Thyroid gland (tissue), 4 donors: ENCODE data around the gene MTUS2. TPM values are rescaled to one million over a fixed set of nuclear protein-coding genes. Genes with fewer than 3 reads are reported as not detected.
"Not testable (repeated sequence)": the region's sequence is repeated elsewhere in the genome, so short reads cannot be mapped to it uniquely, and the experiment has no call there.

Experiments
- DNase-seq, 2 donors: peaks; one replicate each; pipeline ENCODE4 v3.0.0-alpha.2; 2019
- H3K27ac ChIP-seq, 3 donors: fragments of 200-600 bp; sonication (generic); 1 replicate in 2 of 3; 2 replicates in 1 of 3; pipeline ENCODE4 v1.5.1; 2016 to 2019; ENCODE audit warnings: mild to moderate bottlenecking in 1 of 3, moderate library complexity in 1 of 3
- H3K27me3 ChIP-seq: fragments of 200-600 bp; sonication (generic); one replicate; pipeline ENCODE4 v1.5.1; 2019
- H3K36me3 ChIP-seq, 2 donors: fragments of 200-600 bp; sonication (generic); one replicate each; pipeline ENCODE4 v1.5.1; 2016 to 2019
- H3K4me1 ChIP-seq, 2 donors: fragments of 200-600 bp; sonication (generic); one replicate each; pipeline ENCODE4 v1.5.1; 2017 to 2019
- H3K4me3 ChIP-seq, 3 donors: fragments of 200-600 bp; sonication (generic); replicated peaks in 1 of 3; 1 replicate in 2 of 3; 2 replicates in 1 of 3; pipeline ENCODE4 v1.5.1; 2016; ENCODE audit warnings: mild to moderate bottlenecking in 1 of 3
- H3K9me3 ChIP-seq: fragments of 200-600 bp; sonication (generic); one replicate; pipeline ENCODE4 v1.5.1; 2017
- POLR2A ChIP-seq, 2 donors: fragments of 450-650 bp; IDR thresholded peaks; one replicate each; pipeline ENCODE4 v1.6.1; 2017; ENCODE audit warnings: antibody characterized with exemption in 2 of 2, mild to moderate bottlenecking in 2 of 2, moderate library complexity in 1 of 2
- WGBS, 2 donors: methylation state at CpG; one replicate each; pipeline ENCODE4 v1.1.5; 2017; 5-methylcytosine and 5-hydroxymethylcytosine counted together
- intact Hi-C: fragments of 100-400 bp; cut with DNase I; formaldehyde crosslinking; loops from one replicate; pipeline ENCODE4 v1.15.1; 2023
- total RNA-seq, 4 donors: library from RNA; depleted of rRNA; stranded (reverse); fragments of >200 nt; gene quantifications; one replicate each; pipeline ENCODE4 v1.2.3, GENCODE V29; 2016
- TF ChIP-seq, protein P1 (sequence below), 6 experiments: fragments of 200-600 bp in 3 of 6; fragments of 450-650 bp in 3 of 6; sonication (generic) in 3 of 6; IDR thresholded peaks; one replicate each; pipeline ENCODE4 v1.5.1; 2016 to 2019; ENCODE audit warnings: antibody characterized with exemption in 6 of 6, mild to moderate bottlenecking in 2 of 6, inconsistent platforms in 1 of 6, moderate library complexity in 1 of 6

MTUS2 gene
- total RNA-seq, 4 donors from 2014 or later, result 0.98 to 1.5 (median 1.1) TPM

DNA sequence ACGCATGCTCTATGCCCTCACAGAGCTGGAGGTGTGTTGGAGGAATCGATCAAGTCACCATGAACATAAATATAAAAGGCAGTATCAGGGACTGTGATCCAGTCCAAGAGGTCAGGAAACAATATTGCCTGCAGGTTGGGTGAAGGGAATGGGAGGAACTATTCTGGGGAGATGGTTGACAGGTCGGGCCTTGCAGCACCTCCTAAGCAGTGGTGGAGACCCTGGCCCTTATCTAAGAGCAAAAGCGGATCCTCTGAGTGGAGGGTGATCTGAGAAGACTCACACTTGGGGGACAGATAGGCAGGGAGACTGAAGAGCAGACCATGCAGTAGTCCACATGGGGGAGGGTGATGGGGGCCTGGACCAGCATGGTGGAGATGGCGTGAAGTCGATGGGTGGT is 561.9 kb downstream of the MTUS2 start:
- no peaks in the 10 kb centered on the region for H3K9me3 ChIP-seq
- H3K27me3 ChIP-seq, result no peaks in the 10 kb centered on the region
- H3K27ac ChIP-seq, result no peak overlapping the region
- TF ChIP-seq POLR2A (IDR thresholded peaks at IDR 0.05), result no peak
- TF ChIP-seq, protein P1, sequence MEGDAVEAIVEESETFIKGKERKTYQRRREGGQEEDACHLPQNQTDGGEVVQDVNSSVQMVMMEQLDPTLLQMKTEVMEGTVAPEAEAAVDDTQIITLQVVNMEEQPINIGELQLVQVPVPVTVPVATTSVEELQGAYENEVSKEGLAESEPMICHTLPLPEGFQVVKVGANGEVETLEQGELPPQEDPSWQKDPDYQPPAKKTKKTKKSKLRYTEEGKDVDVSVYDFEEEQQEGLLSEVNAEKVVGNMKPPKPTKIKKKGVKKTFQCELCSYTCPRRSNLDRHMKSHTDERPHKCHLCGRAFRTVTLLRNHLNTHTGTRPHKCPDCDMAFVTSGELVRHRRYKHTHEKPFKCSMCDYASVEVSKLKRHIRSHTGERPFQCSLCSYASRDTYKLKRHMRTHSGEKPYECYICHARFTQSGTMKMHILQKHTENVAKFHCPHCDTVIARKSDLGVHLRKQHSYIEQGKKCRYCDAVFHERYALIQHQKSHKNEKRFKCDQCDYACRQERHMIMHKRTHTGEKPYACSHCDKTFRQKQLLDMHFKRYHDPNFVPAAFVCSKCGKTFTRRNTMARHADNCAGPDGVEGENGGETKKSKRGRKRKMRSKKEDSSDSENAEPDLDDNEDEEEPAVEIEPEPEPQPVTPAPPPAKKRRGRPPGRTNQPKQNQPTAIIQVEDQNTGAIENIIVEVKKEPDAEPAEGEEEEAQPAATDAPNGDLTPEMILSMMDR (IDR thresholded peaks at IDR 0.05), result no peak
- H3K4me1 ChIP-seq, result no peaks in the 10 kb centered on the region
- no peaks in the 10 kb centered on the region for H3K36me3 ChIP-seq
- intact Hi-C loops, result no loop called here
- no peak for DNase-seq
- no peak overlapping the region for H3K4me3 ChIP-seq
- 95 to 96% methylated on average over 6 of the region's 6 CpGs for WGBS, 2 donors

DNA sequence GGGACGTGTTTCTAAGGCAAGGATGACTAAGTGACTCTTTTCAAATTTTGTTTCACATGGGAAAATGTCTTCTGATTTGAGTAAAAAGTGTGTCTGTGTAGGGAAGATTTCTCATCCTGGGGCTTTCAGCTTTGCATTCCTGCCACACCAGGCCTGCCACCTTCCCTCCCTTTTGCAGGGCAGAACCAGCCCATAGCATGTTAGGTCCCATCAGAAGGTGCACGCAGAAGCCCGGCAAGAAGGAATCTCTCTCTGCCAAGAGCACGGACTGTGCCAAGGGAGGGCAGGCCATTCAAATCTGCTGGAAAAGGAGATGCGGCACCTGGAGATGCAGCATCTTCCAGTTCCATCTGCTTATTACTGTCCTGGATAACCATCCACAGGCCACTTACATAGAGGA is 563.3 kb downstream of the MTUS2 start:
- no peaks in the 10 kb centered on the region for H3K36me3 ChIP-seq
- H3K4me1 ChIP-seq, result no peaks in the 10 kb centered on the region
- DNase-seq, result no peak
- H3K27me3 ChIP-seq, result no peaks in the 10 kb centered on the region
- no peak for TF ChIP-seq POLR2A (IDR thresholded peaks at IDR 0.05)
- TF ChIP-seq, protein P1 (IDR thresholded peaks at IDR 0.05), result no peak
- 77 to 84% methylated on average over 5 of the region's 5 CpGs for WGBS, 2 donors
- intact Hi-C loops, result no loop called here
- H3K27ac ChIP-seq, result no peak overlapping the region
- H3K4me3 ChIP-seq, result no peak overlapping the region
- H3K9me3 ChIP-seq, result no peaks in the 10 kb centered on the region

DNA sequence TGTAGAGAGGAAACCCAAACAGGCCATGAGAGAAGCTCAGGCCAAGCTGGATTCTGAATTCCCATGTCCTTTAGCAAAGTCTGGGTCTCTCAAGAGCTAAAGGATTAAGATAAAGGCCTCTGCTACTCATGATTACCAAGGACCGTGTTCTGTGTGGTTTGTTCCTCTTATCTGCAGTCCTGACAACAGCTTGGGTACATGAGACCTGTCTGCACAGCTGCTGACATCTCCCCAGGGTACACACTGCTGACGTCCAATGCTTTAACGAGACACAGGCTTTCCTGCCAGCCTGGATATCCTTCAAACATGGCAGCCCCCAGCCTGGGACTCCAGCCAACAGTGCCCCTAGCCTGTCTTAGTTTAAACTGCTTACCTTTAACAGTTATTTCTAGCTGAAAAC is 564.3 kb downstream of the MTUS2 start:
- Histone ChIP-seq H3K9me3 (no peaks in the 10 kb centered on the region), H3K4me3 (no peak overlapping the region), H3K36me3 (no peaks in the 10 kb centered on the region), H3K4me1 (no peaks in the 10 kb centered on the region), H3K27me3 (no peaks in the 10 kb centered on the region), H3K27ac (no peak overlapping the region)
- TF ChIP-seq, protein P1 (IDR thresholded peaks at IDR 0.05), result no peak
- TF ChIP-seq POLR2A (IDR thresholded peaks at IDR 0.05), result no peak
- WGBS, 2 donors, result 17 to 29% methylated on average over 3 of the region's 3 CpGs
- no peak for DNase-seq
- intact Hi-C loops, result no loop called here

DNA sequence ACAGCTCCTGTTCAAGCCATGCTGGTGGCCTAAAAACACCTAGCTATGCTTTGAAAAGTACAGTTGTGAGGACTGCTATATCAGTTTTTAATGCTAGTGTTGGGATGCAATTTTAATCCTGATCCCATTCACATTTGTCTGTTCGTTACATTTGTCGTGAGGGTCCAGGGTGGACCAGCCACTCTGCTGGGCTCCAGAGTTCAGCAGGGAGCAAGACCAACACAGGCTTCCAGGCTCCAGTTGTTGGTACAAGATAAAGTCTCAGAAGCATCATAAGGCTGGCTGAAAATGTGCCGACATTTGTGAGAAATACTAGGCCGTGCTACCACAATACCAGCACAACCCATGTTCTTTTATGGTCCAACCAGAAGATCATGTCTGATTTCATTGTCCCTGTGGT is 564.7 kb downstream of the MTUS2 start:
- H3K27ac ChIP-seq, result no peak overlapping the region
- TF ChIP-seq, protein P1 (IDR thresholded peaks at IDR 0.05), result no peak
- no peak for TF ChIP-seq POLR2A (IDR thresholded peaks at IDR 0.05)
- 88 to 98% methylated on average over 4 of the region's 4 CpGs for WGBS, 2 donors
- H3K9me3 ChIP-seq, result no peaks in the 10 kb centered on the region
- H3K4me3 ChIP-seq, result no peak overlapping the region
- no peaks in the 10 kb centered on the region for H3K36me3 ChIP-seq
- intact Hi-C loops, result no loop called here
- H3K27me3 ChIP-seq, result no peaks in the 10 kb centered on the region
- DNase-seq, result no peak
- no peaks in the 10 kb centered on the region for H3K4me1 ChIP-seq

DNA sequence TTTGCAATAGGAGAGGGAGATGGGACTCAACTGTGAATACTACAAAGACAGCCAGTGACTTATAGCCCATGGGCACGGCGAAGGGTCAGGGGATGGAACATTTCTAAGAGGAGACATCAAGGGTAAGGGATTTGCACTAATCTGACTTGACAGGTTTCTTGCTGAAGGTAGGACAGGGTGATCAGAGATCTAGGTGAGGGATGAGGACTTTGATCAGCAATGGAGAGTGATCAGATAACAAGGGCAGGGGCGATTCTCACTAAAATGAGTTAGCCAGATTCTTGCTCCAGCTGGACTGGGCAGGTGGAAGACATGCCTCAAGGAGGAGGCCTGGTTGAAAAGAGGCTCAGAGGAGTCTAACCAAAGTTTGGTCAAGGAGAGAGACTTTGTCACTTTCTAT is 566.1 kb downstream of the MTUS2 start:
- no peaks in the 10 kb centered on the region for H3K36me3 ChIP-seq
- intact Hi-C loops, result no loop called here
- TF ChIP-seq, protein P1 (IDR thresholded peaks at IDR 0.05), result no peak
- no peak for TF ChIP-seq POLR2A (IDR thresholded peaks at IDR 0.05)
- H3K27ac ChIP-seq, result no peak overlapping the region
- H3K4me1 ChIP-seq, result no peaks in the 10 kb centered on the region
- DNase-seq, result no peak
- 72 to 76% methylated on average over 3 of the region's 3 CpGs for WGBS, 2 donors
- H3K4me3 ChIP-seq, result no peak overlapping the region
- H3K27me3 ChIP-seq, result no peaks in the 10 kb centered on the region
- H3K9me3 ChIP-seq, result no peaks in the 10 kb centered on the region

DNA sequence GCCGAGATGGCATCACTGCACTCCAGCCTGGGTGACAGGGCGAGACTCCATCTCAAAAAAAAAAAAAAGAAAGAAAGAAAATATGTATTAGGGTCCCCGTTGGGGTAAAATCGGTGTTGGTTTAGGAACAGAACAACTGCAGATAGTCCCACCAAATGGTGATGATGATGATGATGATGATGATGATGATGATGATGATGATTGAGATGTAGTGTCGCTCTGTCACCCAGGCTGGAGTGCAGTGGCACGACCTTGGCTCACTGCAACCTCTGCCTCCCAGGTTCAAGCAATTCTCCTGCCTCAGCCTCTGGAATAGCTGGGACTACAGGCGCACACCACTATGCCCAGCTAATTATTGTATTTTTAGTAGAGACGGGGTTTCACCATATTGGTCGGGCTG is 570.5 kb downstream of the MTUS2 start:
- DNase-seq, H3K27ac ChIP-seq, H3K9me3 ChIP-seq, H3K4me3 ChIP-seq, H3K27me3 ChIP-seq, H3K4me1 ChIP-seq, intact Hi-C loops, H3K36me3 ChIP-seq: not testable (repeated sequence)
- WGBS, 2 donors, result 95 to 97% methylated on average over 9 of the region's 9 CpGs
